IMR-90 (cell line): ENCODE data around the gene CACNG7. TPM values are rescaled to one million over a fixed set of nuclear protein-coding genes. Genes with fewer than 3 reads are reported as not detected.

Experiments
- ATAC-seq: fragments of 200-7000 bp; cut with Tn5 transposase; 2 replicates; pipeline ENCODE4 v1.9.1; 2020; ENCODE audit warnings: low read depth, mild to moderate bottlenecking, moderate library complexity
- BruUV-seq: library from RNA; stranded (reverse); fragments of 400-500 nt; replicated peaks from 2 replicates; lab custom pipeline; 2021; lab: Mats Ljungman, UMichigan
- CTCF ChIA-PET: fragments of 300-600 bp; formaldehyde crosslinking; extraction: SDS; loops from one replicate; lab custom pipeline; 2021; ENCODE audit warnings: antibody characterized with exemption; lab: Yijun Ruan, JAX
- POLR2A ChIA-PET: fragments of 300-600 bp; sonication (Branson Sonifier 250); formaldehyde crosslinking; loops from one replicate; lab custom pipeline; 2022; ENCODE audit warnings: antibody characterized with exemption; ENCODE audit not compliant: unreplicated experiment; lab: Charles Lee
- DNase-seq: peaks from one replicate; pipeline ENCODE4 v3.0.0; 2013
- H2AFZ ChIP-seq: replicated peaks from 2 replicates; pipeline ENCODE3; 2013; ENCODE audit warnings: low read length, mild to moderate bottlenecking; ENCODE audit not compliant: poor library complexity
- H2AK5ac ChIP-seq: 2 replicates; pipeline ENCODE4 v1.6.1; 2013; ENCODE audit warnings: low read depth, low read length, inconsistent platforms
- H2AK9ac ChIP-seq: replicated peaks from 2 replicates; pipeline ENCODE3; 2013; ENCODE audit warnings: mild to moderate bottlenecking, low read depth, low read length, moderate library complexity; ENCODE audit not compliant: poor library complexity
- H2BK120ac ChIP-seq: 2 replicates; pipeline ENCODE4 v1.6.1; 2013; ENCODE audit warnings: low read depth, low read length, inconsistent platforms
- H2BK15ac ChIP-seq: 3 replicates; pipeline ENCODE4 v1.6.1; 2013; ENCODE audit warnings: low read depth, low read length, inconsistent platforms
- H2BK20ac ChIP-seq: 2 replicates; pipeline ENCODE4 v1.6.1; 2013; ENCODE audit warnings: low read depth, mild to moderate bottlenecking, inconsistent platforms, low read length, moderate library complexity
- H2BK5ac ChIP-seq: 2 replicates; pipeline ENCODE4 v1.6.1; 2013; ENCODE audit warnings: mild to moderate bottlenecking, low read depth, low read length, inconsistent platforms; ENCODE audit not compliant: poor library complexity, severe bottlenecking
- H3K14ac ChIP-seq: replicated peaks from 2 replicates; pipeline ENCODE4 v1.6.1; 2013; ENCODE audit warnings: low read depth, low read length, inconsistent platforms
- H3K18ac ChIP-seq: 2 replicates; pipeline ENCODE4 v1.6.1; 2013; ENCODE audit warnings: low read depth, low read length, control low read depth
- H3K23ac ChIP-seq: 2 replicates; pipeline ENCODE4 v1.6.1; 2013; ENCODE audit warnings: low read depth, low read length, inconsistent platforms
- H3K27ac ChIP-seq: 2 replicates; pipeline ENCODE4 v1.5.1; 2013; ENCODE audit warnings: mild to moderate bottlenecking, control low read depth, low read length; ENCODE audit not compliant: insufficient read depth
- H3K27me3 ChIP-seq: 2 replicates; pipeline ENCODE4 v1.6.1; 2013; ENCODE audit warnings: low read length; ENCODE audit not compliant: control insufficient read depth, insufficient read depth
- H3K36me3 ChIP-seq: 2 replicates; pipeline ENCODE4 v1.6.1; 2013; ENCODE audit warnings: low read length, mixed read lengths; ENCODE audit not compliant: control insufficient read depth, insufficient read depth
- H3K4ac ChIP-seq: 2 replicates; pipeline ENCODE4 v1.6.1; 2013; ENCODE audit warnings: low read depth, low read length, inconsistent platforms
- H3K4me1 ChIP-seq: 2 replicates; pipeline ENCODE4 v1.6.1; 2013; ENCODE audit warnings: low read length, mixed read lengths; ENCODE audit not compliant: control insufficient read depth, insufficient read depth
- H3K4me2 ChIP-seq: 2 replicates; pipeline ENCODE4 v1.6.1; 2013; ENCODE audit warnings: low read depth, mild to moderate bottlenecking, control low read depth, low read length, moderate library complexity
- H3K4me3 ChIP-seq: 2 replicates; pipeline ENCODE4 v1.5.1; 2013; ENCODE audit warnings: low read depth, mild to moderate bottlenecking, control low read depth, low read length, moderate library complexity; ENCODE audit not compliant: insufficient read depth
- H3K56ac ChIP-seq: 2 replicates; pipeline ENCODE4 v1.6.1; 2013; ENCODE audit warnings: low read length, inconsistent platforms; ENCODE audit not compliant: insufficient read depth; ENCODE audit errors: extremely low read depth
- H3K79me1 ChIP-seq, 2 experiments: 2 replicates each; pipeline ENCODE4 v1.6.1; 2013; ENCODE audit warnings: low read length in 2 of 2, inconsistent platforms in 1 of 2, low read depth in 1 of 2
- H3K9ac ChIP-seq: 2 replicates; pipeline ENCODE4 v1.6.1; 2013; ENCODE audit warnings: low read depth, low read length, control low read depth
- H3K9me1 ChIP-seq: 2 replicates; pipeline ENCODE4 v1.6.1; 2013; ENCODE audit warnings: low read length, inconsistent platforms; ENCODE audit not compliant: insufficient read depth
- H3K9me3 ChIP-seq: 2 replicates; pipeline ENCODE4 v1.6.1; 2013; ENCODE audit warnings: low read length; ENCODE audit not compliant: control insufficient read depth, insufficient read depth
- H4K20me1 ChIP-seq: 2 replicates; pipeline ENCODE4 v1.6.1; 2013; ENCODE audit warnings: low read length, inconsistent platforms; ENCODE audit not compliant: insufficient read depth
- H4K5ac ChIP-seq: 2 replicates; pipeline ENCODE4 v1.6.1; 2013; ENCODE audit warnings: mild to moderate bottlenecking, low read depth, low read length, control low read depth
- H4K8ac ChIP-seq, 2 experiments: 2 replicates each; pipeline ENCODE4 v1.6.1; 2013; ENCODE audit warnings: low read depth in 2 of 2, low read length in 2 of 2, control low read depth in 1 of 2, inconsistent platforms in 1 of 2
- H4K91ac ChIP-seq: 2 replicates; pipeline ENCODE4 v1.6.1; 2013; ENCODE audit warnings: low read depth, low read length, inconsistent platforms; ENCODE audit not compliant: insufficient read depth
- BHLHE40 ChIP-seq: fragments of 150-350 bp; IDR thresholded peaks from 2 replicates; pipeline ENCODE4 v1.6.1; 2016; ENCODE audit warnings: mild to moderate bottlenecking, low read depth, low read length
- ELK1 ChIP-seq: fragments of 150-350 bp; IDR thresholded peaks from 2 replicates; pipeline ENCODE4 v1.6.1; 2016; ENCODE audit warnings: low read depth, mild to moderate bottlenecking, low read length, moderate library complexity, borderline replicate concordance
- FOS ChIP-seq: fragments of 150-350 bp; IDR thresholded peaks from 2 replicates; pipeline ENCODE4 v1.6.1; 2016; ENCODE audit warnings: low read depth, low read length
- MAZ ChIP-seq: IDR thresholded peaks from 2 replicates; pipeline ENCODE4 v1.6.1; 2012; ENCODE audit warnings: low read depth, mild to moderate bottlenecking, low read length, improper control_type of control experiment, moderate library complexity, borderline replicate concordance
- MXI1 ChIP-seq: IDR thresholded peaks from 2 replicates; pipeline ENCODE4 v1.6.1; 2012; ENCODE audit warnings: low read depth, mild to moderate bottlenecking, low read length, moderate library complexity, borderline replicate concordance
- NFE2L2 ChIP-seq: fragments of 150-350 bp; IDR thresholded peaks from 2 replicates; pipeline ENCODE4 v1.6.1; 2016; ENCODE audit warnings: low read depth, mild to moderate bottlenecking, low read length
- POLR2A ChIP-seq: IDR thresholded peaks from 2 replicates; pipeline ENCODE4 v1.6.1; 2012; ENCODE audit warnings: mild to moderate bottlenecking, low read depth, low read length
- RCOR1 ChIP-seq: IDR thresholded peaks from 2 replicates; pipeline ENCODE4 v1.6.1; 2012; ENCODE audit warnings: mild to moderate bottlenecking, low read length, improper control_type of control experiment; ENCODE audit not compliant: insufficient replicate concordance
- SMC3 ChIP-seq: fragments of 150-350 bp; IDR thresholded peaks from 2 replicates; pipeline ENCODE4 v1.6.1; 2016; ENCODE audit warnings: low read depth, mild to moderate bottlenecking, antibody characterized with exemption, low read length, moderate library complexity
- USF2 ChIP-seq: fragments of 150-350 bp; IDR thresholded peaks from 2 replicates; pipeline ENCODE4 v1.6.1; 2017; ENCODE audit warnings: mild to moderate bottlenecking, antibody characterized with exemption, low read length, low read depth
- WGBS, 2 experiments: methylation state at CpG; one replicate each; pipeline versions ENCODE4 v1.1.5 to v1.1.7; 2013; ENCODE audit warnings: missing lambda C conversion rate in 2 of 2; ENCODE audit not compliant: insufficient read length in 1 of 2; ENCODE audit errors: extremely low coverage in 2 of 2; 5-methylcytosine and 5-hydroxymethylcytosine counted together
- dilution Hi-C: fragments of 300-500 bp; cut with HindIII; formaldehyde crosslinking; loops from one replicate; pipeline ENCODE4 v1.14.3; 2018; ENCODE audit warnings: low sequenced_read_pairs; ENCODE audit not compliant: unreplicated experiment
- in situ Hi-C: fragments of 300-500 bp; cut with MboI; formaldehyde crosslinking; loops from 3 replicates; pipeline ENCODE4 v1.14.3; 2019; ENCODE audit warnings: low sequenced_read_pairs, inconsistent platforms, mixed read lengths
- intact Hi-C: fragments of 100-400 bp; cut with micrococcal nuclease; formaldehyde crosslinking; loops from 2 replicates; pipeline ENCODE4 v1.10.0; 2022
- polyA plus RNA-seq, 3 experiments: library from polyadenylated mRNA; depleted of rRNA; stranded (reverse); fragments of >200 nt; gene quantifications; 2 replicates each; pipeline ENCODE4 v1.2.3, GENCODE V29; 2012; ENCODE audit warnings: low replicate concordance in 1 of 3
- total RNA-seq: library from RNA; depleted of rRNA; stranded (reverse); fragments of >200 nt; gene quantifications from 2 replicates; pipeline ENCODE4 v1.2.3, GENCODE V29; 2012

The CACNG7 gene
- total and polyA plus RNA-seq, 2 of the 4 experiments (the other 2 are of a cell fraction) = 0.36 to 6.7 TPM

- WGBS, 2 experiments = 65% methylated on average over 5 of the region's 9 CpGs; no CpG with 5 or more reads in 1 of the 2 experiments
- CTCF ChIA-PET = no interaction called here
- POLR2A ChIA-PET = no interaction called here
Measured at GRCh38 chr19:53992211-53992610, 83.1 kb downstream of the CACNG7 start.

More at GRCh38 chr19:53992211-53992610, 83.1 kb downstream of the CACNG7 start:
- Histone ChIP-seq H3K27me3 (peaks cover 32% of the 10 kb centered on the region; the same call in 1 of the 2 replicates), H3K27ac (no peak overlapping the region), H2BK5ac (no peak overlapping the region), H3K9me1 (no peaks in the 10 kb centered on the region), H3K4me1 (no peaks in the 10 kb centered on the region), H2BK15ac (no peak overlapping the region), H2AK5ac (no peak overlapping the region), H4K91ac (no peak overlapping the region), H3K4me3 (no peak overlapping the region), H3K18ac (no peak overlapping the region), H3K9me3 (no peaks in the 10 kb centered on the region), H4K5ac (no peak overlapping the region), H3K14ac (no peak overlapping the region), H3K23ac (no peak overlapping the region), H3K4ac (no peak overlapping the region), H2BK120ac (no peak overlapping the region), H2AFZ (no peak overlapping the region), H4K8ac (no peak overlapping the region), H3K56ac (no peak overlapping the region), H2AK9ac (no peak overlapping the region), H4K20me1 (no peaks in the 10 kb centered on the region), H3K79me1 (no peaks in the 10 kb centered on the region), H3K36me3 (no peaks in the 10 kb centered on the region), H3K4me2 (no peak overlapping the region), H2BK20ac (no peak overlapping the region), H3K9ac (no peak overlapping the region)
- ATAC-seq (no peak), DNase-seq (no peak)
- intact Hi-C loops (no loop called here), in situ Hi-C loops (no loop called here), dilution Hi-C loops (no loop called here)
- TF ChIP-seq RCOR1 (no peak), USF2 (no peak), ELK1 (no peak), MAZ (no peak), NFE2L2 (no peak), FOS (no peak), POLR2A (no peak), MXI1 (no peak), SMC3 (no peak), BHLHE40 (no peak)
- BruUV-seq = no TSS peak
